GM10248 (cell line): ENCODE measurements around the gene ACOX3.

Source experiments
- CTCF ChIA-PET: fragments of 300-600 bp; sonication (Branson Sonifier 250); formaldehyde crosslinking; extraction: SDS; loops from one replicate; lab custom pipeline; 2021; ENCODE audit warnings: antibody characterized with exemption; lab: Yijun Ruan, JAX
- POLR2A ChIA-PET: fragments of 350-650 bp; sonication (Branson Sonifier 250); formaldehyde crosslinking; extraction: SDS; loops from one replicate; lab custom pipeline; 2020; ENCODE audit warnings: antibody characterized with exemption; lab: Yijun Ruan, JAX
- DNase-seq: peaks from one replicate; pipeline ENCODE4 v3.0.0; 2012; ENCODE audit errors: extremely low spot score
- TF ChIP-seq, protein P1 (sequence below): IDR thresholded peaks from 2 replicates; pipeline ENCODE4 v1.5.1; 2012; ENCODE audit warnings: mild to moderate bottlenecking, low read depth; ENCODE audit errors: extremely low read depth, missing control alignments, control extremely low read depth

ACOX3 gene

DNA sequence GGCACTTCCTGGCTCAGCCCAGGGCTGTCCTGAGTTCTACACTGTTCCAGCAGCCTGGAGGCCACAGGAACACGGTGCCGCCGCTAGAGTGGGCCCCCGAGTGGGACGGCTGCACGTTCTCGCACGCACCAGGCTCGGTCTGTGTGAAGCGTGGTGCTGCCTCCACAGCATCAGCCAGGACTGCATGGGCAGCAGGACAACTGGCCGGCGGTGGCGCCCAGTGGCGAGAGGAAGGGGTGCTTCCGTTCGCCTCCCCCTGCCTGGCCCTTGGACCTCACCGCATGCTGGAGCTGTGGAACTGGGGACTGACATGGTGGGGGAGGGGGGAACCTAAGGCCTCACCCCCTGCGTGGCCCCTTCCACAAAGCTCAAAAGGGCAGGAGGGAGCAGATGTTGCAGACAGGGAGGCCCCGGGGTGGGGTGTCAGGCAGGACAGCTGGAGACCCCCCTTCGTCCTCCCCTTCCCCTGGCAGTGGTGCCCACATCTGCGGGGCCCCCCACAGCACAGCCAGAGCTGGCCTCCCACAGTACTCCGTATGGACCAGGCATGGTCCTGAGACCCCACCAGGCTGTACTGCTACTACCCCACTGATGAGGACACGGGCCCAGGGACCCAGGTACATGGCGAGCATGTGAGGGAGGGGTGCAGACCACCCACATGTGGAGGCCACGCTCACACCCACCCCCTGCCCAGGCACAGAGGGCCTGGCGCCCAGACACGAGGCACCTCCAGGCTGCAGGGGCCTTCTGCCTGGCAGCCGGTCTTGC lies 58.5 kb downstream of the ACOX3 start:
- POLR2A ChIA-PET, result no interaction called here
- TF ChIP-seq, protein P1, sequence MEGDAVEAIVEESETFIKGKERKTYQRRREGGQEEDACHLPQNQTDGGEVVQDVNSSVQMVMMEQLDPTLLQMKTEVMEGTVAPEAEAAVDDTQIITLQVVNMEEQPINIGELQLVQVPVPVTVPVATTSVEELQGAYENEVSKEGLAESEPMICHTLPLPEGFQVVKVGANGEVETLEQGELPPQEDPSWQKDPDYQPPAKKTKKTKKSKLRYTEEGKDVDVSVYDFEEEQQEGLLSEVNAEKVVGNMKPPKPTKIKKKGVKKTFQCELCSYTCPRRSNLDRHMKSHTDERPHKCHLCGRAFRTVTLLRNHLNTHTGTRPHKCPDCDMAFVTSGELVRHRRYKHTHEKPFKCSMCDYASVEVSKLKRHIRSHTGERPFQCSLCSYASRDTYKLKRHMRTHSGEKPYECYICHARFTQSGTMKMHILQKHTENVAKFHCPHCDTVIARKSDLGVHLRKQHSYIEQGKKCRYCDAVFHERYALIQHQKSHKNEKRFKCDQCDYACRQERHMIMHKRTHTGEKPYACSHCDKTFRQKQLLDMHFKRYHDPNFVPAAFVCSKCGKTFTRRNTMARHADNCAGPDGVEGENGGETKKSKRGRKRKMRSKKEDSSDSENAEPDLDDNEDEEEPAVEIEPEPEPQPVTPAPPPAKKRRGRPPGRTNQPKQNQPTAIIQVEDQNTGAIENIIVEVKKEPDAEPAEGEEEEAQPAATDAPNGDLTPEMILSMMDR, result no peak
- CTCF ChIA-PET, result interaction anchor here (0.7 to 1.0 kb wide), 2 partner anchors 21 to 140 kb away, joined by 3 read pairs; no protein-coding TSS in a partner anchor
- no peak for DNase-seq

DNA sequence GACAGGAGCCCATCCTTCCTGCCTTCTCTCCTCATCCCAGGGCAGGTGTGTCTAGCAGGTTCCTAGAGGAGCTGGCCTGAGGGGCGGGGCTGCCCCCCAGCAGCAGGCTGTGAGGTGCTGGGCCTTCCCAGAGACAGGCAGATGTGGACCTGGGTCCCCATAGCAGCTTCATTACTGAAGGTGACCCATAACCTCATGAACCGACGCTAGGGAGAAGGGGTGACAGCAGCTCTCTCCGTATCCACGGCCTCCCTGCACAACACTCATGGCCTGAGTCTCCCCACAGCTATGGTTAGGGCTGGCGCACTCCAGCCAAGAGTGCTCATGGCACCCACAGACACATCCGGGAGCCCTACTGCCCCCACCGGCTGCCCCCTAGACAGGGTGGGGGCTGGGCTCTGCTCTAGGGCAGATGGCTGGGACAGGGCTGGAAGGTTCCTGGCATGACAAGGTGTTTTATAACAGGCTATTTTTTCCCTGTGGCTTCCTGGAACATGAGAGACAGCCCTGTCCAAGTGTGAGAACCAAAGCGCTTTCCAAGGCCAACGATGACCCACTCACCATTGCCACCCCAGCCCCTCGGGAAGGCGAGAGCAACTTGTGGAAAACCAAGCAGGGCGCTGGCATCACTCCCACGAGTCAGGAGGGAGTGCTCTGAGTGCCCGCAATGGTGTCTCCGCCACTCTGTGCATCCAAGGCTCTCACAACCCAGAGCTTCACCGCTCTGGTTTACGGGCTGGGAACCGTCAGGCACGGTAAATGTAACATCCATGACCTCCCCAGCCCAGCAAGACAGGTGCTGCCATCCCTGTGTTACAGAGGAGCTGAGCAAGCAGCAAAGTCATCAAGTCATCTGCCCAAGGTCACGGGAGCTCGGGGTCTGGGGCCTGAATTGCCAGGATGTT lies 59.8 kb downstream of the ACOX3 start:
- DNase-seq, result no peak
- CTCF ChIA-PET, result no interaction called here
- POLR2A ChIA-PET, result no interaction called here
- TF ChIP-seq, protein P1, result no peak

DNA sequence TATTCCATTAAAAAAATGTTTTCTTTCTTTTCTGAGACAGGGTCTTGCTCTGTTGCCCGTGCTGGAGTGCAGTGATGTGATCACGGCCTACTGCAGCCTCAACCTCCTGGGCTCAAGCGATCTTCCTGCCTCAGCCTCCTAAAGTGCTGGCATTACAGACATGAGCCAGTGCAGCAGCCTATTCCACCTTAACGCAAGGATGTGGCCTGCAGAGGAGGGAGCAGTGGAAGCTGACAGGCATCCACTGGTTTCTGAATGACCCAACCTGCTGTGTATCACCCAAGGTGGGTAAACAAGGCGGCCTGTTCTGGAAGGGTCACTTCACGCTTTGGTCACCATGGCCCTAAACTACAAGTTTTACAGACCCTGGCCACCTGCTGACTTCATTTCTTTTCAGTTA lies 60.8 kb downstream of the ACOX3 start:
- TF ChIP-seq, protein P1, result no peak
- ChIA-PET POLR2A (no interaction called here), CTCF (no interaction called here)
- no peak for DNase-seq

DNA sequence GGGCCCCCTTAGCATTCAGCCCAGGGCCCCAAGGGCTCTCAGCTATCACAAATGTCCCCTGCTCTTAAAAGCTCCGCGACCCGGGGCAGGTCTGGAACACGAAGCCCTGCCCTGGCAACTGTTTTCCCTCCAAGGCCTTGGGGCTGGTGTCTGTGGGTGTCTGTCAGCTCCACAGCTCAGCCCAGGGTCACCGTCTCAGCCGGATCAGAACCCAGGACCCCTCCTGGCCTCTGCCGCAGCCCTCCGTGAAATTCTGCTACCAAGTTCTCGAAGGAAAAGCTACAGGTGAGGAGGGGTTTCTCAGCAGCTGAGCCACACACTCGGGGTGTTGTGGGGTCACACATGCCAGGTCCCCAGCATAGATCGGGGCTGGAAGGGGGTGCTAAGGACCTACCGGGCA lies 61.2 kb downstream of the ACOX3 start:
- no peak for DNase-seq
- ChIA-PET CTCF (interaction anchor here (0.7 kb wide), 1 partner anchor 9 kb away, joined by 3 read pairs; no protein-coding TSS in a partner anchor), POLR2A (no interaction called here)
- TF ChIP-seq, protein P1, result no peak

DNA sequence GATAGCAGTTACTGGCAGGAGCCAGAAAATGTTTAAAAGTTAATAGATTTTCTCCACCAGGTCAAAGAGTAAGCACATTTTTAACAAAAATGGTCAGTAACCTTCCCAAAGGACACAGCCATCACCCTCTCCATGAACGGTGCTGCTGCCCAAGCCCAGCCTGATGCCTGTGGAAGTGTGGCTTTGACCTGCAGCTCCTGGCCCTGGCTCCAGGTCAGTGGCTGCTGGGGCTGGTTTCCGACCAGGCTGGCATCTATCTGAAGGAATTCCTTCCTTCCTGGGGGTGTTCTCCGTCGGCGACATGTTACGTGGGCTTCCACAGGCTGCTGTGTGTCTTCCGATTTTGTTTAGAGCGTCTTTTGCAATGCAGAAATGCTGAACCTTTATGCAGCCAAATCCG lies 61.7 kb downstream of the ACOX3 start:
- ChIA-PET CTCF (interaction anchor here (0.7 kb wide), 1 partner anchor 9 kb away, joined by 3 read pairs; no protein-coding TSS in a partner anchor), POLR2A (no interaction called here)
- DNase-seq, result no peak
- TF ChIP-seq, protein P1, result no peak

DNA sequence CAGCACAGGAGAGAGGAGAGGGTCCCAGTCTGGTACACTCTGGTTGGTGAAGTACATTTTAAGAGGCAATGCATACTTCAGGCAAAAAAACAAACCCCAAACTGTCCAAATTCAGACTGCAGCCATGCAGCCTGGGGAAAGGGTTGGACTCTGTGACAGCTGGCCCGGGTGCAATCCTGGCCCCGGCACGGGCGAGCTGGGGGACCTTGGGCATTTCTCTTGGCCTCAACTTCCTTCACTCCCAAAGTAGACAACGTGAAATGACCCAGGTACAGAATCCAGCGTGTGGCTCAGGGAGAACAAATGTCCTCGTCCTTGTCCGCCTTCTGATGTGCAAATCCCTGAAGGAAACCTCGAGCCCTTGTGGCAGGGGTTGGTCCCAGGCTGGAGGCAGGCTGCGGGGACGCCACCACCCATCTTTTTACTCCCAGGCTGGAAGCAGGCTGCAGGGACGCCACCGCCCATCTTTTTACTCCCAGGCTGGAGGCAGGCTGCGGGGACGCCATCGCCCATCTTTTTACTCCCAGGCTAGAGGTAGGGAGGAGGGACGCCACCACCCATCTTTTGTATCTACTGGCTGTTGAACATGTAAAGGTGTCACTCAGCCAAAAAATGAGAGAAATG lies 62.3 kb downstream of the ACOX3 start:
- TF ChIP-seq, protein P1, result no peak
- CTCF ChIA-PET, result interaction anchor here (3.5 kb wide), 1 partner anchor 24 kb away, joined by 13 read pairs; no protein-coding TSS in a partner anchor
- DNase-seq, result no peak
- POLR2A ChIA-PET, result no interaction called here
